Esophagus muscularis mucosa (tissue), 4 donors: ENCODE measurements around the gene RIPK3. TPM values are rescaled to one million over a fixed set of nuclear protein-coding genes. Genes with fewer than 3 reads are reported as not detected.

Experiments used
- DNase-seq: peaks from one replicate; pipeline ENCODE4 v3.0.0-alpha.2; 2017; ENCODE audit errors: extremely low spot score
- H3K27ac ChIP-seq, 4 donors: fragments of 200-600 bp; sonication (generic); replicated peaks in 1 of 4; 1 replicate in 3 of 4; 2 replicates in 1 of 4; pipeline ENCODE4 v1.5.1; 2016 to 2019; ENCODE audit warnings: mild to moderate bottlenecking in 1 of 4
- H3K27me3 ChIP-seq, 4 donors: fragments of 200-600 bp; sonication (generic); one replicate each; pipeline versions ENCODE4 v1.5.1 to v1.6.0; 2016 to 2019
- H3K36me3 ChIP-seq, 4 donors: fragments of 200-600 bp; sonication (generic); one replicate each; pipeline ENCODE4 v1.5.1; 2016 to 2019
- H3K4me1 ChIP-seq, 4 donors: fragments of 200-600 bp; sonication (generic); one replicate each; pipeline ENCODE4 v1.5.1; 2016 to 2019
- H3K4me3 ChIP-seq, 4 donors: fragments of 200-600 bp; sonication (generic); 1 replicate in 2 of 4; 2 replicates in 2 of 4; pipeline ENCODE4 v1.5.1; 2016 to 2019; ENCODE audit warnings: mild to moderate bottlenecking in 4 of 4, moderate library complexity in 1 of 4
- H3K9me3 ChIP-seq, 4 donors: fragments of 200-600 bp; sonication (generic); 1 replicate in 3 of 4; 2 replicates in 1 of 4; pipeline ENCODE4 v1.5.1; 2016 to 2019
- CTCF ChIP-seq, 3 experiments: fragments of 200-600 bp in 2 of 3; fragments of 450-650 bp in 1 of 3; sonication (generic) in 2 of 3; IDR thresholded peaks; one replicate each; pipeline ENCODE4 v1.5.1; 2017 to 2019; ENCODE audit warnings: antibody characterized with exemption in 3 of 3, mild to moderate bottlenecking in 2 of 3, moderate library complexity in 1 of 3
- EP300 ChIP-seq: sonication (generic); formaldehyde crosslinking; IDR thresholded peaks from one replicate; pipeline ENCODE4 v1.6.1; 2017; ENCODE audit warnings: antibody characterized with exemption
- POLR2A ChIP-seq: fragments of 450-650 bp; IDR thresholded peaks from one replicate; pipeline ENCODE4 v1.6.1; 2017; ENCODE audit warnings: antibody characterized with exemption, moderate library complexity, mild to moderate bottlenecking, low read depth
- POLR2AphosphoS5 ChIP-seq, 2 donors: sonication (generic); formaldehyde crosslinking; IDR thresholded peaks; one replicate each; pipeline ENCODE4 v1.6.1; 2017; ENCODE audit warnings: antibody characterized with exemption in 2 of 2
- WGBS: methylation state at CpG from one replicate; pipeline ENCODE4 v1.1.5; 2018; 5-methylcytosine and 5-hydroxymethylcytosine counted together
- intact Hi-C: fragments of 100-400 bp; cut with DNase I; formaldehyde crosslinking; loops from one replicate; pipeline ENCODE4 v1.15.1; 2023
- total RNA-seq, 4 donors: library from RNA; depleted of rRNA; stranded (reverse); fragments of >200 nt; gene quantifications; one replicate each; pipeline versions ENCODE4 v1.1.0 to v1.2.1, GENCODE V29; 2016

Gene RIPK3
- total RNA-seq, 4 donors from 2014 or later, result 3.8 to 6.4 (median 6.1) TPM

GRCh38 chr14:24308342-24309124, 31.3 kb downstream of the RIPK3 start:
- no peaks in the 10 kb centered on the region for H3K9me3 ChIP-seq
- intact Hi-C loops, result no loop called here
- H3K36me3 ChIP-seq, result peaks cover 35 to 44% (median 41%) of the 10 kb centered on the region in 4 donors
- H3K27ac ChIP-seq, result no peak overlapping the region
- H3K4me3 ChIP-seq, result no peak overlapping the region
- DNase-seq, result no peak
- peak in 1 of 3 experiments; percentile 10 for TF ChIP-seq CTCF (IDR thresholded peaks at IDR 0.05)
- TF ChIP-seq POLR2AphosphoS5 (IDR thresholded peaks at IDR 0.05), result no peak
- TF ChIP-seq POLR2A, result no peak
- H3K27me3 ChIP-seq, result no peaks in the 10 kb centered on the region
- 88% methylated on average over 7 of the region's 7 CpGs for WGBS
- peaks cover 26 to 54% (median 43%) of the 10 kb centered on the region in 4 donors for H3K4me1 ChIP-seq

GRCh38 chr14:24307575-24308341, 32.0 kb downstream of the RIPK3 start, which contains the start of gene CIDEB:
CIDEB (minus strand) TSS chr14:24307977; CDS start chr14:24307858, 119 bp downstream.
- no peak for TF ChIP-seq POLR2A
- peak in 1 of 2 donors; percentile 7 for TF ChIP-seq POLR2AphosphoS5 (IDR thresholded peaks at IDR 0.05)
- peak; percentile 78 to 97 (median 79) for TF ChIP-seq CTCF (IDR thresholded peaks at IDR 0.05)
- no peak within 1 kb of the TSS for H3K4me3 ChIP-seq
- H3K36me3 ChIP-seq, result peaks cover 40 to 51% (median 49%) of the 10 kb centered on the region in 4 donors
- peak within 1 kb of the TSS in 1 of 4 donors; percentile 8 for H3K27ac ChIP-seq
- peaks cover 23 to 48% (median 40%) of the 10 kb centered on the region in 4 donors for H3K4me1 ChIP-seq
- DNase-seq, result no peak
- WGBS, result 58% methylated on average over 6 of the region's 6 CpGs
- intact Hi-C loops, result no loop called here
- H3K9me3 ChIP-seq, result no peaks in the 10 kb centered on the region
- no peaks in the 10 kb centered on the region for H3K27me3 ChIP-seq

GRCh38 chr14:24307156-24307574, 32.6 kb downstream of the RIPK3 start:
- H3K27me3 ChIP-seq, result no peaks in the 10 kb centered on the region
- H3K4me1 ChIP-seq, result peaks cover 23 to 44% (median 36%) of the 10 kb centered on the region in 4 donors
- peaks cover 46 to 57% (median 55%) of the 10 kb centered on the region in 4 donors for H3K36me3 ChIP-seq
- no peak for DNase-seq
- TF ChIP-seq CTCF (IDR thresholded peaks at IDR 0.05) (no peak), POLR2AphosphoS5 (IDR thresholded peaks at IDR 0.05) (no peak), EP300 (no peak), POLR2A (no peak)
- no peak overlapping the region for H3K27ac ChIP-seq
- 85% methylated on average over 11 of the region's 11 CpGs for WGBS
- intact Hi-C loops, result no loop called here
- H3K9me3 ChIP-seq, result no peaks in the 10 kb centered on the region
- H3K4me3 ChIP-seq, result no peak overlapping the region

- intact Hi-C loops, result no loop called here
- Histone ChIP-seq H3K27ac (no peak overlapping the region), H3K9me3 (no peaks in the 10 kb centered on the region), H3K4me1 (peaks cover 14 to 38% (median 27%) of the 10 kb centered on the region in 4 donors), H3K27me3 (no peaks in the 10 kb centered on the region), H3K36me3 (peaks cover 54 to 69% (median 65%) of the 10 kb centered on the region in 4 donors), H3K4me3 (no peak overlapping the region)
- no peak for DNase-seq
- WGBS, result 94% methylated on average over 11 of the region's 11 CpGs
- TF ChIP-seq POLR2A, result no peak
Observed at GRCh38 chr14:24304019-24304387, 35.8 kb downstream of the RIPK3 start.
